ENCODE results near the gene SLC35F3. TPM values are rescaled to one million over a fixed set of nuclear protein-coding genes. Genes with fewer than 3 reads are reported as not detected.
"Not testable (repeated sequence)": the region's sequence is repeated elsewhere in the genome, so short reads cannot be mapped to it uniquely, and the experiment has no call there.

The SLC35F3 gene
- polyA plus RNA-seq, 1 donor, result 0.55 TPM

DNA sequence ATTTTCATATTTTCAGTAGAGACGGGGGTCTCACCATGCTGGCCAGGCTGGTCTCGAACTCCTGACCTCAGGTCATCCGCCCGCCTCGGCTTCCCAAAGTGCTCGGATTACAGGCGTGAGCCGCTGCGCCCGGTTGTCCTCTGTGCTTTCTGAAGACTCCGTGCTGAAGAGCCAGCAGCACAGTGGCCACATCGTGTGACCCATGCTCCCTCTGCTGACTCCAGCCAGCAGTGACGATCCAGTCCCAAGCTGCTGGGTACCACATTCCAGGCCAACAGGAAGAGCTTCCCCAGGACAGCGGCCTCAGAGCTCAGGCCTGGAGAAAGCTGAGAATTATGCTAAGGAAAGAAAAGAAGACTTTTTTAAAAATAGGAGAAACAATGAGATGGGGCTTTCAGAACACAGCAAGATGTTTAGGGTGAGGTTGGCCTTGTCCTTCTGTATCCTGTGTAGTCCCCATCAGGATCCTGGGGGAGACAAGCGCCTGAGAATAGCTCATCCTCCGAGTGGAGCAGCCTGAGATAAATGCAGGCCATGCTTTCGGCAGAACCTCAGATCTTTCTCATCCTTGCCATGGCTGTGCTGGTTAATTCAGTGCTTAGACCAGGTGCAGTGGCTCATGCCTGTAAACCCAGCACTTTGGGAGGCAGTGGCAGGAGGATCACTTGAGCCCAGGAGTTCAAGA lies 207.1 kb downstream of the SLC35F3 start:
- H3K27me3 ChIP-seq (ENCODE audit: control insufficient read depth, insufficient read depth, low read length), result peaks cover 27% of the 10 kb centered on the region
- no peak overlapping the region for H3K4me3 ChIP-seq (ENCODE audit: low read length)
- H3K36me3 ChIP-seq (ENCODE audit: control insufficient read depth, insufficient read depth, low read length), result no peaks in the 10 kb centered on the region
- WGBS (ENCODE audit: insufficient coverage, low lambda C conversion rate), result no CpG with 5 or more reads among the region's 17 CpGs
- H3K9me3 ChIP-seq (ENCODE audit: control insufficient read depth, low read depth, low read length), result no peaks in the 10 kb centered on the region
- H3K4me1 ChIP-seq (ENCODE audit: control insufficient read depth, insufficient read depth, low read length), result no peaks in the 10 kb centered on the region
- DNase-seq, result peak; percentile 24 to 30
- no peak overlapping the region for H3K27ac ChIP-seq (ENCODE audit: low read length)

DNA sequence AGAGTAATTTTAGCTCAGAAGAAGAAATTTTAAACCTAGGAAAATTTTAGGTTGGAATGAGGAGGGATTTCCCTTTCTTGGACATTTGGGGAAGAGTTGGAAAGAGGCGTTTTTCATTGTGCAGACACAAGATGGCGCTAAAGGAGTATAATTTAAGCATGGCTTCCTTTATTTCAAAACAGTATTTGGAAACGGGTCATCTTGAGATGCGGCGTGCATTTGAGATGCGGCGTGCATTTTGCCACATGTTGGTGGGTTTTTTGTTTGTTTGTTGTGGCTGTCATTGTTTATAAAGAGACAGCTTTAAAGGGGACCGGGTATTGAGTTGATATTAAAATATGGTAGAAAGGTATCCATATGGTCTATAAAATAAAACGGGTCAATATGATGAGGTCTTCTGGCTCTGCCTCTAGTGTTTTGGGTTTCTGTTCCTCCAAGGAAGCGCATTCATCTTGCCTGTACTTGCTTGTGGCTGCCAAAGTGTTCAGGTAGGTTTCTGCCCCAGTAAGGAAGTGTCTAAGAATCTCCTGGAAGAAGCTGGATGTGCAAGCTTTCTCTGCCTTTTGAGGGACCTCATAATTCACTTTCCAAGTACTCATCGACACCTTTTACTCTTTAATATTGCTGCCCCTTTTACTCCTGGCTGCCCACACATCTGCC lies 210.3 kb downstream of the SLC35F3 start:
- H3K4me3 ChIP-seq (ENCODE audit: low read length), result no peak overlapping the region
- no peaks in the 10 kb centered on the region for H3K9me3 ChIP-seq (ENCODE audit: control insufficient read depth, low read depth, low read length)
- no peak for DNase-seq
- H3K27me3 ChIP-seq (ENCODE audit: control insufficient read depth, insufficient read depth, low read length), result peaks cover 18% of the 10 kb centered on the region
- no peaks in the 10 kb centered on the region for H3K36me3 ChIP-seq (ENCODE audit: control insufficient read depth, insufficient read depth, low read length)
- WGBS (ENCODE audit: insufficient coverage, low lambda C conversion rate), result 50% methylated on average over 2 of the region's 11 CpGs
- no peaks in the 10 kb centered on the region for H3K4me1 ChIP-seq (ENCODE audit: control insufficient read depth, insufficient read depth, low read length)
- no peak overlapping the region for H3K27ac ChIP-seq (ENCODE audit: low read length)

DNA sequence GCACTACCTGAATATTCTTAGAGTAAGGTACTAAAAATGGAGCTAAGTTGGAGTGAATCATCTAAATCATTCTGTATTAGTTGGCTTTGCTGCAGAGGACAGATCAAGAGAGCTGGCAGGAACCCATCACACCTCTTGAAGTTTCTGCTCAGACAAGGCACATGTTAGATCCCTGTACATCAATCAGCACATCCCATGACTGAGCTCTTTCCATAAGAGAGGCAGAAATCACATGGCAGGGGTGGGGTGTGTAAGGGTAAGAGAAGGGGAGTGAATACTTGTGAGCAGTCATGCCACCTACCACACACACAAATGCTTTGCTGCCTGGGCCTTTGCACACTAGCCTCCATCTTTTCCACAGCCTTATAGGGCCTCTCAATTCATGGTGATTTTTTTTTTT lies 214.4 kb downstream of the SLC35F3 start:
- Histone ChIP-seq H3K27me3 (ENCODE audit: control insufficient read depth, insufficient read depth, low read length) (peaks cover 8% of the 10 kb centered on the region), H3K4me1 (ENCODE audit: control insufficient read depth, insufficient read depth, low read length) (no peaks in the 10 kb centered on the region), H3K27ac (ENCODE audit: low read length) (no peak overlapping the region), H3K9me3 (ENCODE audit: control insufficient read depth, low read depth, low read length) (no peaks in the 10 kb centered on the region), H3K4me3 (ENCODE audit: low read length) (no peak overlapping the region), H3K36me3 (ENCODE audit: control insufficient read depth, insufficient read depth, low read length) (no peaks in the 10 kb centered on the region)
- DNase-seq, result no peak

DNA sequence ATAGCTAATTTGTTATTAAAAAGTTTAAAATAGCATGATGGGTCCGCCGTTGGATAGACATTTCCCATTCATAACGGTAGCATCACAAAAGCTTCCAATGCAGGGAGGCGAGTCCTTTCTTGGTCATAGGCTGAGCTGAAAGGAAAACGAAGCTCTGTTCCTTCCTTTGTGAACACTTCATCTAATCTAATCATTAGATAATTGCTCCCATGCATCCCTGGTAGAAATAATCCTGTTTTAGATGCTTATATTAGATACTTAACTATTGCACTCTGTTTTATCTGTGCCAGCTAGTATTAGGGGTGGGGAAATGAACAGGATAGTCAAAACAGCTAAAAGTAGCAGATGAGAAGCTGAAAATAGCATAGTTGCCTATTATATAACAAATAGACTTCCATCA lies 215.0 kb downstream of the SLC35F3 start:
- no peak overlapping the region for H3K4me3 ChIP-seq (ENCODE audit: low read length)
- H3K27me3 ChIP-seq (ENCODE audit: control insufficient read depth, insufficient read depth, low read length), result peaks cover 8% of the 10 kb centered on the region
- WGBS (ENCODE audit: insufficient coverage, low lambda C conversion rate), result 67% methylated on average over 2 of the region's 5 CpGs
- no peak for DNase-seq
- H3K9me3 ChIP-seq (ENCODE audit: control insufficient read depth, low read depth, low read length), result no peaks in the 10 kb centered on the region
- no peaks in the 10 kb centered on the region for H3K4me1 ChIP-seq (ENCODE audit: control insufficient read depth, insufficient read depth, low read length)
- H3K36me3 ChIP-seq (ENCODE audit: control insufficient read depth, insufficient read depth, low read length), result no peaks in the 10 kb centered on the region
- H3K27ac ChIP-seq (ENCODE audit: low read length), result no peak overlapping the region

DNA sequence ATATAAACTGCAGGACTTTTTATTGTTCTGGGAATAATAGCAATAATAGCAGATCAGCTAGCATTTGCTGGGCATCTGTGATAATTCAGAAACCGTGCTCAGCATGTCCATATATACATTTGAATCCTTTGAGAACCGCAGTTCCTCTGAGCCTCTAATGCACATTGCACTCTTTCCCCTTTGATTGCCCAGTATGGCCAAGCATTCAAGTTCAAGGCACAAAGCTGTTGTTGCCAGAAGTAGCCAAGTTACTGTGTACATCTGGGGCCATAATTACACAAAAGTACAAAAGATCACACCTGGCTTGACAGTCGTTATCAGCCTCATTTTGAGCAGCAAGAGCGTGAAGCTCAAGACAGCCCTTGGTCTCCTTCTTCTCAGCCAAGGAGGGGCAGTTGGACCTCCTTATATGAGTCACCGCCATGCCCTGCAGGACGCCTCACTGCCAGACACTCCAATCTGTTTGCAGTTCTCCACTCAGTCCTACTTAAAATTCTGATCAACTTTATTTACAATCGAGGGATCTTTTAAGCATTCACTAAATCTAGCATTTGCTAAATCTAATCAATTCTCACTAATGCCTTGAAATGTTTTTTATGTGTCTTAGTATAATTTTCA lies 216.0 kb downstream of the SLC35F3 start:
- Histone ChIP-seq H3K27ac (ENCODE audit: low read length) (no peak overlapping the region), H3K4me1 (ENCODE audit: control insufficient read depth, insufficient read depth, low read length) (no peaks in the 10 kb centered on the region), H3K36me3 (ENCODE audit: control insufficient read depth, insufficient read depth, low read length) (no peaks in the 10 kb centered on the region), H3K4me3 (ENCODE audit: low read length) (no peak overlapping the region), H3K9me3 (ENCODE audit: control insufficient read depth, low read depth, low read length) (no peaks in the 10 kb centered on the region), H3K27me3 (ENCODE audit: control insufficient read depth, insufficient read depth, low read length) (peaks cover 15% of the 10 kb centered on the region)
- DNase-seq, result no peak
- WGBS (ENCODE audit: insufficient coverage, low lambda C conversion rate), result 80% methylated on average over 1 of the region's 7 CpGs

DNA sequence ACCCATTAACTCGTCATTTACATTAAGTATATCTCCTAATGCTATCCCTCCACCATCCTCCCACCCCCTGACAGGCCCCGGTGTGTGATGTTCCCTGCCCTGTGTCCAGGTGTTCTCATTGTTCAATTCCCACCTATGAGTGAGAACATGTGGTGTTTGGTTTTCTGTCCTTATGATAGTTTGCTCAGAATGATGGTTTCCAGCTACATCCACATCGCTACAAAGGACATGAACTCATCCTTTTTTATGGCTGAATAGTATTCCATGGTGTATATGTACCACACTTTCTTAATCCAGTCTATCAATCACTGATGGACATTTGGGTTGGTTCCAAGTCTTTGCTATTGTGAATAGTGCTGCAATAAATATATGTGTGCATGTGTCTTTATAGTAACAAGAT lies 217.2 kb downstream of the SLC35F3 start:
- not testable (repeated sequence) for H3K4me1 ChIP-seq (ENCODE audit: control insufficient read depth, insufficient read depth, low read length); H3K9me3 ChIP-seq (ENCODE audit: control insufficient read depth, low read depth, low read length); H3K4me3 ChIP-seq (ENCODE audit: low read length); DNase-seq; H3K36me3 ChIP-seq (ENCODE audit: control insufficient read depth, insufficient read depth, low read length); H3K27ac ChIP-seq (ENCODE audit: low read length)
- whole genome bisulfite sequencing (ENCODE audit: insufficient coverage, low lambda C conversion rate), result no CpG with 5 or more reads among the region's 3 CpGs
- peaks cover 21% of the 10 kb centered on the region for H3K27me3 ChIP-seq (ENCODE audit: control insufficient read depth, insufficient read depth, low read length)

DNA sequence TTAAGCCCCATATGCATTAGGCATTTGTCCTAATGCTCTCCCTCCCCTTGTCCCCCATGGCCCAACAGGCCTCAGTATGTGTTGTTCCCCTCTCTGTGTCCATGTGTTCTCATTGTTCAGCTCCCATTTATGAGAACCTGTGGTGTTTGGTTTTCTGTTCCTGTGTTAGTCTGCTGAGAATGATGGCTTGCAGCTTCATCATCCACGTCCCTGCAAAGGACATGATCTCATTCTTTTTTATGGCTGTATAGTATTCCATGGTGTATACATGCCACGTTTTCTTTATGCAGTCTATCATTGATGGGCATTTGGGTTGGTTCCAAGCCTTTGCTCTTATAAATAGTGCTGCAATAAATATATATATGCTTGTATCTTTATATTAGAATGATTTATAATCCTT lies 218.1 kb downstream of the SLC35F3 start:
- WGBS (ENCODE audit: insufficient coverage, low lambda C conversion rate), result no CpG with 5 or more reads among the region's 2 CpGs
- not testable (repeated sequence) for H3K4me1 ChIP-seq (ENCODE audit: control insufficient read depth, insufficient read depth, low read length); H3K9me3 ChIP-seq (ENCODE audit: control insufficient read depth, low read depth, low read length); H3K4me3 ChIP-seq (ENCODE audit: low read length); DNase-seq; H3K27ac ChIP-seq (ENCODE audit: low read length); H3K36me3 ChIP-seq (ENCODE audit: control insufficient read depth, insufficient read depth, low read length)
- peaks cover 23% of the 10 kb centered on the region for H3K27me3 ChIP-seq (ENCODE audit: control insufficient read depth, insufficient read depth, low read length)

DNA sequence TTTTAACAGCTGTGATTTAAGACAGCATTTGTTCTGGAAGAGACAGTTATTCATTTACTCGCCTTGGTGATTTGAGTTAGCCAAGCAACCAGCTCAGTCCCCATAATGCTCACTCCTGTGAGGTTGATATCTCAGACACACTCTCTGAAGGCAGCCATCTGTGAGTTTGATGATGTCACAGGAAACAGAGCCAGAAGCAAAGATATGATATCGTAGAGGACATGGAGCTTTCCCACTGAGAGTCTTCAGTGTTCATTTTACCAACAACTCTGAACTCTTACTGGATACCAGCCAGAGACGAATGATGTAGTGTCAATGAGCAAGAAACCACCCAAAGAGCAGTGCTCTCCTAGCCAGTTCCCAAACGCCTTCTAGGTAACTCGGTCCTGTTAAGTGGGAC lies 219.4 kb downstream of the SLC35F3 start:
- no peak overlapping the region for H3K27ac ChIP-seq (ENCODE audit: low read length)
- WGBS (ENCODE audit: insufficient coverage, low lambda C conversion rate), result no CpG with 5 or more reads among the region's 5 CpGs
- H3K9me3 ChIP-seq (ENCODE audit: control insufficient read depth, low read depth, low read length), result no peaks in the 10 kb centered on the region
- H3K27me3 ChIP-seq (ENCODE audit: control insufficient read depth, insufficient read depth, low read length), result peaks cover 26% of the 10 kb centered on the region
- H3K36me3 ChIP-seq (ENCODE audit: control insufficient read depth, insufficient read depth, low read length), result no peaks in the 10 kb centered on the region
- DNase-seq, result no peak
- no peaks in the 10 kb centered on the region for H3K4me1 ChIP-seq (ENCODE audit: control insufficient read depth, insufficient read depth, low read length)
- H3K4me3 ChIP-seq (ENCODE audit: low read length), result no peak overlapping the region

DNA sequence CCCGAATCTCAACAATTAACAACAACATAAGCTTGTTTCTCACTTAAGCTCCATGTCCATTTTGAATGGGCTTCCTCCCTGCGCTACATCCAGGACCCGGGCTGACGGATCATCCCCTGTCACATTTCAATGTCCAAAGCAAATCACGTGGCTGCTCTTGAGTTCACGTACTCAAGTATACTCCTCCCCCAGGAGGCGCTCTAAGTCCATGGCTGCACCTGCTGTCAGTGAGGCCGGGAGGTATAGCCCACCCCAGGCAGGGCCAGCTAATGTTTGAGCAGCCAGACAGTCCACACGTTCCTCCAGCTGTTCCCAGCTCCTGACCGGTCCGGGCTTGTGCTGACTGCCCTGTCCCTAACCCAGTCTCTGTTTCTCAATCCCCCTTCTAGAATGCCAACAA lies 220.8 kb downstream of the SLC35F3 start:
- peak in 1 of 2 donors; percentile 30 for DNase-seq
- WGBS (ENCODE audit: insufficient coverage, low lambda C conversion rate), result no CpG with 5 or more reads among the region's 11 CpGs
- Histone ChIP-seq H3K4me3 (ENCODE audit: low read length) (no peak overlapping the region), H3K9me3 (ENCODE audit: control insufficient read depth, low read depth, low read length) (no peaks in the 10 kb centered on the region), H3K36me3 (ENCODE audit: control insufficient read depth, insufficient read depth, low read length) (no peaks in the 10 kb centered on the region), H3K4me1 (ENCODE audit: control insufficient read depth, insufficient read depth, low read length) (no peaks in the 10 kb centered on the region), H3K27ac (ENCODE audit: low read length) (no peak overlapping the region), H3K27me3 (ENCODE audit: control insufficient read depth, insufficient read depth, low read length) (peaks cover 26% of the 10 kb centered on the region)

DNA sequence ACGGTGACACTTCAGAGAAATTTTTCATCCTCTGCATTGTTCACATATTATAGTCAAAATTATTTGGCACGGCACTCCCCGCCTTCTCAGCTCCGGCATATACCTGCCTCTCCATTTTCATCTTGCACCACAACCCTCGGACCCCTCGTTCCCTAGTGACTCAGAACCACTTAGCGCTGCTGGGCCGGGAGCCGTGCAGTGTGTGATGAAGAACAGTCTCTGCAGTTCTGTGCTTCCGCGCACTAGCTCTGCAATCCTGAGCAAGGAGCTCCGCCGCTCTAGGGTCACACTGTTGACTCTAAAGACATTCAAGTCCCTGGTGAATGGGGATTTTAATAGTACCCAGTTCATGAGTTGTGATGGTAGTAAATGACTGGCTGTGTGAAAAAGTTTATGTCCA lies 221.2 kb downstream of the SLC35F3 start:
- DNase-seq, result no peak
- Histone ChIP-seq H3K4me1 (ENCODE audit: control insufficient read depth, insufficient read depth, low read length) (no peaks in the 10 kb centered on the region), H3K4me3 (ENCODE audit: low read length) (no peak overlapping the region), H3K9me3 (ENCODE audit: control insufficient read depth, low read depth, low read length) (no peaks in the 10 kb centered on the region), H3K36me3 (ENCODE audit: control insufficient read depth, insufficient read depth, low read length) (no peaks in the 10 kb centered on the region), H3K27me3 (ENCODE audit: control insufficient read depth, insufficient read depth, low read length) (peaks cover 26% of the 10 kb centered on the region), H3K27ac (ENCODE audit: low read length) (no peak overlapping the region)
- WGBS (ENCODE audit: insufficient coverage, low lambda C conversion rate), result 83% methylated on average over 1 of the region's 13 CpGs

All from large intestine (tissue), 3 donors.